Mesothelial cell of epicardium (in vitro differentiated cells): ENCODE data around the gene MTR. TPM values are rescaled to one million over a fixed set of nuclear protein-coding genes. Genes with fewer than 3 reads are reported as not detected.

Experiments used
- DNase-seq, 2 experiments: peaks; one replicate each; pipeline ENCODE4 v3.0.0; 2021; ENCODE audit warnings: low spot score in 2 of 2; ENCODE audit not compliant: unreplicated experiment in 2 of 2
- H3K27ac Mint-ChIP-seq: 2 replicates; pipeline ENCODE4 v1.8.0; 2021; ENCODE audit warnings: mixed read lengths
- H3K27me3 Mint-ChIP-seq: 2 replicates; pipeline ENCODE4 v1.8.0; 2021; ENCODE audit warnings: low read depth, mixed read lengths
- H3K36me3 Mint-ChIP-seq: 2 replicates; pipeline ENCODE4 v1.8.0; 2021; ENCODE audit warnings: mixed read lengths
- H3K4me1 Mint-ChIP-seq: 2 replicates; pipeline ENCODE4 v1.8.0; 2021; ENCODE audit warnings: mixed read lengths
- H3K4me3 Mint-ChIP-seq: 2 replicates; pipeline ENCODE4 v1.8.0; 2021; ENCODE audit warnings: mild to moderate bottlenecking, moderate library complexity, mixed read lengths
- H3K9me3 Mint-ChIP-seq: 2 replicates; pipeline ENCODE4 v1.8.0; 2021; ENCODE audit warnings: mixed read lengths
- total RNA-seq: library from RNA; stranded (reverse); gene quantifications from 3 replicates; pipeline ENCODE4 v1.2.1, GENCODE V29; 2021
- TF ChIP-seq, protein P1 (sequence below): fragments of 200-600 bp; sonication (generic); IDR thresholded peaks from one replicate; pipeline ENCODE4 v1.5.0; 2021; ENCODE audit warnings: antibody characterized with exemption; ENCODE audit not compliant: unreplicated experiment

The MTR gene
- total RNA-seq, 1 donor from 2014 or later, result 62.5 TPM

- H3K4me1 Mint-ChIP-seq, result no peaks in the 10 kb centered on the region
- no peaks in the 10 kb centered on the region for H3K27me3 Mint-ChIP-seq
- peaks cover 32% of the 10 kb centered on the region for H3K9me3 Mint-ChIP-seq
- TF ChIP-seq, protein P1, sequence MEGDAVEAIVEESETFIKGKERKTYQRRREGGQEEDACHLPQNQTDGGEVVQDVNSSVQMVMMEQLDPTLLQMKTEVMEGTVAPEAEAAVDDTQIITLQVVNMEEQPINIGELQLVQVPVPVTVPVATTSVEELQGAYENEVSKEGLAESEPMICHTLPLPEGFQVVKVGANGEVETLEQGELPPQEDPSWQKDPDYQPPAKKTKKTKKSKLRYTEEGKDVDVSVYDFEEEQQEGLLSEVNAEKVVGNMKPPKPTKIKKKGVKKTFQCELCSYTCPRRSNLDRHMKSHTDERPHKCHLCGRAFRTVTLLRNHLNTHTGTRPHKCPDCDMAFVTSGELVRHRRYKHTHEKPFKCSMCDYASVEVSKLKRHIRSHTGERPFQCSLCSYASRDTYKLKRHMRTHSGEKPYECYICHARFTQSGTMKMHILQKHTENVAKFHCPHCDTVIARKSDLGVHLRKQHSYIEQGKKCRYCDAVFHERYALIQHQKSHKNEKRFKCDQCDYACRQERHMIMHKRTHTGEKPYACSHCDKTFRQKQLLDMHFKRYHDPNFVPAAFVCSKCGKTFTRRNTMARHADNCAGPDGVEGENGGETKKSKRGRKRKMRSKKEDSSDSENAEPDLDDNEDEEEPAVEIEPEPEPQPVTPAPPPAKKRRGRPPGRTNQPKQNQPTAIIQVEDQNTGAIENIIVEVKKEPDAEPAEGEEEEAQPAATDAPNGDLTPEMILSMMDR, result no peak
- H3K4me3 Mint-ChIP-seq, result no peak overlapping the region
- H3K36me3 Mint-ChIP-seq, result peaks cover 31% of the 10 kb centered on the region
- H3K27ac Mint-ChIP-seq, result no peak overlapping the region
- no peak for DNase-seq
Measured at GRCh38 chr1:236920286-236920894, 125.3 kb downstream of the MTR start.

GRCh38 chr1:236921610-236922009 lies 126.5 kb downstream of the MTR start:
- peaks cover 23% of the 10 kb centered on the region for H3K9me3 Mint-ChIP-seq
- H3K4me1 Mint-ChIP-seq, result no peaks in the 10 kb centered on the region

DNA sequence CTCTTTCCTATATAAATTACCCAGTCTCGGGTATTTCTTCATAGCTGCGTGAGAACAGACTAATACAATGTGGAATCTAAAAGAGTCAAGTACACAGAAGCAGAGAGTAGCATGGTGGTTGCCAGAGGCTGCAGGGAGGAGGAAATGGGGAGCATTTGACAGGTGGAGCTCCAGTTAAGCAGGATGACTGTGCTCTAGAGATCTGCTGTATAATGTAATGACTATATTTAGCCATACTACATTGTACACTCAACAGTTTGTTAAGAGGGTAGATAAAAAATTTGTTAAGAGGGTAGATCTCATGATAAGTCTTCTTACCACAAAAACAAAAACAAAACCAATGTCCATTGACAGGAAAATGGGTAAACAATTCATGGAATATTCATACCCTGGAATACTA lies 127.1 kb downstream of the MTR start:
- Mint-ChIP-seq H3K4me3 (no peak overlapping the region), H3K27me3 (no peaks in the 10 kb centered on the region), H3K27ac (no peak overlapping the region), H3K36me3 (peaks cover 18% of the 10 kb centered on the region), H3K4me1 (no peaks in the 10 kb centered on the region), H3K9me3 (peaks cover 17% of the 10 kb centered on the region)
- no peak for DNase-seq
- TF ChIP-seq, protein P1, result no peak

More at GRCh38 chr1:236921610-236922009, 126.5 kb downstream of the MTR start:
- TF ChIP-seq, protein P1, result no peak
- H3K27me3 Mint-ChIP-seq, result no peaks in the 10 kb centered on the region
- peaks cover 24% of the 10 kb centered on the region for H3K36me3 Mint-ChIP-seq
- H3K27ac Mint-ChIP-seq, result no peak overlapping the region
- no peak overlapping the region for H3K4me3 Mint-ChIP-seq
- DNase-seq, result no peak

GRCh38 chr1:236925386-236925785 lies 130.3 kb downstream of the MTR start:
- Mint-ChIP-seq H3K4me3 (no peak overlapping the region), H3K9me3 (peaks cover 18% of the 10 kb centered on the region), H3K4me1 (no peaks in the 10 kb centered on the region), H3K27me3 (no peaks in the 10 kb centered on the region), H3K27ac (no peak overlapping the region), H3K36me3 (no peaks in the 10 kb centered on the region)
- TF ChIP-seq, protein P1, result no peak
- DNase-seq, result no peak

- H3K4me3 Mint-ChIP-seq, result no peak overlapping the region
- no peak for DNase-seq
- H3K27ac Mint-ChIP-seq, result no peak overlapping the region
- peaks cover 31% of the 10 kb centered on the region for H3K9me3 Mint-ChIP-seq
- H3K4me1 Mint-ChIP-seq, result no peaks in the 10 kb centered on the region
- TF ChIP-seq, protein P1, result no peak
- no peaks in the 10 kb centered on the region for H3K36me3 Mint-ChIP-seq
- H3K27me3 Mint-ChIP-seq, result no peaks in the 10 kb centered on the region
Measured at GRCh38 chr1:236930503-236930902, 135.4 kb downstream of the MTR start.
